HCT116 (cell line): ENCODE data around the gene GALNT18. TPM values are rescaled to one million over a fixed set of nuclear protein-coding genes. Genes with fewer than 3 reads are reported as not detected.

Experiments
- ATAC-seq: fragments of 200-7000 bp; cut with Tn5 transposase; 2 replicates; pipeline ENCODE4 v1.9.1; 2020; ENCODE audit warnings: mild to moderate bottlenecking, moderate library complexity
- BruUV-seq: library from RNA; stranded (reverse); fragments of 400-500 nt; replicated peaks from 2 replicates; lab custom pipeline; 2021; lab: Mats Ljungman, UMichigan
- CTCF ChIA-PET: fragments of 300-600 bp; sonication (Branson Sonifier 250); formaldehyde crosslinking; loops from one replicate; lab custom pipeline; 2021; ENCODE audit warnings: antibody characterized with exemption; lab: Charles Lee
- POLR2A ChIA-PET: fragments of 300-600, 350-600 bp; sonication (Branson Sonifier 250); formaldehyde crosslinking; loops from one replicate; lab custom pipeline; 2021; ENCODE audit warnings: antibody characterized with exemption; lab: Charles Lee
- RAD21 ChIA-PET, 2 experiments: fragments of 300-600 bp; sonication (Branson Sonifier 250); formaldehyde crosslinking; loops; one replicate each; lab custom pipeline; 2023; ENCODE audit warnings: low total read pairs in 2 of 2; ENCODE audit not compliant: uncharacterized antibody in 2 of 2, unreplicated experiment in 2 of 2, low non-redundant PET in 1 of 2; lab: Charles Lee
- DNase-seq: peaks from one replicate; pipeline ENCODE4 v3.0.0-alpha.2; 2010; ENCODE audit warnings: low read depth, low spot score
- H2AFZ ChIP-seq: fragments of 200-600 bp; shearing (Covaris generic), sonication (generic); 2 replicates; pipeline ENCODE4 v1.6.1; 2017; ENCODE audit warnings: low read depth, mixed run types, mixed read lengths, antibody characterized with exemption, low read length; ENCODE audit not compliant: poor library complexity, severe bottlenecking
- H3K27ac ChIP-seq: 2 replicates; pipeline ENCODE4 v1.5.1; 2012; ENCODE audit warnings: low read depth, low read length
- H3K27me3 ChIP-seq: fragments of 200-600 bp; sonication (generic); 2 replicates; pipeline ENCODE4 v1.6.1; 2016; ENCODE audit warnings: mixed run types, low read length, mixed read lengths; ENCODE audit not compliant: insufficient read depth
- H3K36me3 ChIP-seq, 2 experiments: fragments of 200-500 bp in 1 of 2; fragments of 200-600 bp in 1 of 2; sonication (Bioruptor generic) in 1 of 2; sonication (generic) in 1 of 2; 2 replicates each; pipeline versions ENCODE4 v1.5.1 to v1.6.1; 2014 to 2016; ENCODE audit warnings: low read length in 2 of 2, inconsistent platforms in 1 of 2, mixed read lengths in 1 of 2, mixed run types in 1 of 2; ENCODE audit not compliant: insufficient read depth in 2 of 2, control insufficient read depth in 1 of 2
- H3K4me1 ChIP-seq, 2 experiments: fragments of 200-600 bp in 1 of 2; sonication (generic) in 1 of 2; 2 replicates each; pipeline versions ENCODE4 v1.5.1 to v1.6.1; 2012 to 2017; ENCODE audit warnings: low read length in 2 of 2, inconsistent platforms in 1 of 2, mild to moderate bottlenecking in 1 of 2, mixed read lengths in 1 of 2, mixed run types in 1 of 2, moderate library complexity in 1 of 2; ENCODE audit not compliant: insufficient read depth in 2 of 2, control insufficient read depth in 1 of 2
- H3K4me2 ChIP-seq: fragments of 200-600 bp; sonication (generic); 2 replicates; pipeline ENCODE4 v1.6.1; 2017; ENCODE audit warnings: mixed run types, low read length, mixed read lengths
- H3K4me3 ChIP-seq, 2 experiments: fragments of 200-600 bp in 1 of 2; sonication (generic) in 1 of 2; replicated peaks in 1 of 2; 2 replicates each; pipeline ENCODE4 v1.5.1; 2011 to 2016; ENCODE audit warnings: low read length in 2 of 2, control low read depth in 1 of 2, low read depth in 1 of 2, mild to moderate bottlenecking in 1 of 2, mixed read lengths in 1 of 2, mixed run types in 1 of 2
- H3K79me2 ChIP-seq: fragments of 200-600 bp; sonication (generic); 2 replicates; pipeline ENCODE4 v1.6.1; 2017; ENCODE audit warnings: mild to moderate bottlenecking, mixed run types, low read length, moderate library complexity, mixed read lengths; ENCODE audit not compliant: insufficient read depth
- H3K9ac ChIP-seq: fragments of 200-600 bp; sonication (generic); 2 replicates; pipeline ENCODE4 v1.6.1; 2016; ENCODE audit warnings: low read length, mixed read lengths
- H3K9me2 ChIP-seq: fragments of 200-600 bp; sonication (generic), shearing (Covaris generic); 2 replicates; pipeline ENCODE4 v1.6.1; 2017; ENCODE audit warnings: mixed run types, mild to moderate bottlenecking, moderate library complexity; ENCODE audit not compliant: insufficient read depth
- H3K9me3 ChIP-seq, 2 experiments: fragments of 200-500 bp in 1 of 2; fragments of 200-600 bp in 1 of 2; sonication (Bioruptor generic) in 1 of 2; sonication (generic) in 1 of 2; 2 replicates each; pipeline ENCODE4 v1.6.1; 2014 to 2017; ENCODE audit warnings: low read length in 2 of 2, mixed read lengths in 2 of 2, inconsistent platforms in 1 of 2, low read depth in 1 of 2, mild to moderate bottlenecking in 1 of 2, mixed run types in 1 of 2, moderate library complexity in 1 of 2; ENCODE audit not compliant: control insufficient read depth in 1 of 2, insufficient read depth in 1 of 2
- H4K20me1 ChIP-seq: fragments of 200-600 bp; sonication (generic), shearing (Covaris generic); 2 replicates; pipeline ENCODE4 v1.6.1; 2017; ENCODE audit warnings: mixed run types, mild to moderate bottlenecking, moderate library complexity; ENCODE audit not compliant: insufficient read depth
- ATF3 ChIP-seq: IDR thresholded peaks from 2 replicates; pipeline ENCODE4 v1.6.1; 2012
- CBX3 ChIP-seq: IDR thresholded peaks from 2 replicates; pipeline ENCODE4 v1.6.1; 2012; ENCODE audit warnings: low read depth
- CEBPB ChIP-seq: IDR thresholded peaks from 2 replicates; pipeline ENCODE4 v1.6.1; 2012; ENCODE audit warnings: low read depth
- EGR1 ChIP-seq: IDR thresholded peaks from 2 replicates; pipeline ENCODE4 v1.6.1; 2012; ENCODE audit warnings: low read depth
- ELF1 ChIP-seq: IDR thresholded peaks from 2 replicates; pipeline ENCODE4 v1.6.1; 2012; ENCODE audit warnings: low read depth, borderline replicate concordance
- EZH2 ChIP-seq: fragments of 200-600 bp; sonication (generic); IDR thresholded peaks from 2 replicates; pipeline ENCODE4 v1.6.1; 2017; ENCODE audit warnings: antibody characterized with exemption, mixed run types
- EZH2phosphoT487 ChIP-seq: fragments of 200-600 bp; IDR thresholded peaks from 2 replicates; pipeline ENCODE4 v1.6.1; 2018; ENCODE audit warnings: antibody characterized with exemption, borderline replicate concordance
- FOSL1 ChIP-seq: IDR thresholded peaks from 2 replicates; pipeline ENCODE4 v1.6.1; 2012; ENCODE audit warnings: low read depth
- JUND ChIP-seq: IDR thresholded peaks from 2 replicates; pipeline ENCODE4 v1.6.1; 2012
- MAX ChIP-seq: IDR thresholded peaks from 2 replicates; pipeline ENCODE4 v1.6.1; 2012
- REST ChIP-seq: IDR thresholded peaks from 2 replicates; pipeline ENCODE4 v1.6.1; 2012; ENCODE audit warnings: low read depth
- SIN3A ChIP-seq: IDR thresholded peaks from 2 replicates; pipeline ENCODE4 v1.6.1; 2012; ENCODE audit warnings: low read depth
- SP1 ChIP-seq: IDR thresholded peaks from 2 replicates; pipeline ENCODE4 v1.6.1; 2012; ENCODE audit warnings: low read depth
- SRF ChIP-seq: IDR thresholded peaks from 2 replicates; pipeline ENCODE4 v1.6.1; 2012; ENCODE audit warnings: low read depth
- YY1 ChIP-seq: IDR thresholded peaks from 2 replicates; pipeline ENCODE4 v1.6.1; 2011; ENCODE audit warnings: low read length, low read depth, moderate library complexity, mild to moderate bottlenecking; ENCODE audit not compliant: insufficient replicate concordance; ENCODE audit errors: extremely low read depth
- ZBTB33 ChIP-seq: IDR thresholded peaks from 2 replicates; pipeline ENCODE4 v1.6.1; 2011; ENCODE audit warnings: mild to moderate bottlenecking, low read length, moderate library complexity; ENCODE audit not compliant: insufficient replicate concordance; ENCODE audit errors: extremely low read depth
- ZFX ChIP-seq: fragments of 450-650 bp; IDR thresholded peaks from 2 replicates; pipeline ENCODE4 v1.6.1; 2017
- ZNF274 ChIP-seq: fragments of 200-500 bp; sonication (Bioruptor generic); IDR thresholded peaks from 2 replicates; pipeline ENCODE4 v1.6.1; 2014; ENCODE audit warnings: mild to moderate bottlenecking, low read depth, low read length, inconsistent platforms
- intact Hi-C: fragments of 100-400 bp; cut with micrococcal nuclease; formaldehyde crosslinking; loops from 2 replicates; pipeline ENCODE4 v1.10.0; 2022
- total RNA-seq: library from RNA; stranded (reverse); gene quantifications from one replicate; pipeline ENCODE4 v1.2.1, GENCODE V29; 2021; ENCODE audit not compliant: unreplicated experiment

The GALNT18 gene
- total RNA-seq, 1 experiment from 2014 or later: 19.9 TPM

GRCh38 chr11:11391169-11391568 lies 230.6 kb downstream of the GALNT18 start:
- Histone ChIP-seq H3K4me1 (peaks cover 13 to 28% of the 10 kb centered on the region in 2 experiments; a peak in 3 of 4 replicates), H3K36me3 (no peaks in the 10 kb centered on the region), H4K20me1 (no peaks in the 10 kb centered on the region), H2AFZ (no peak overlapping the region), H3K4me2 (no peak overlapping the region), H3K79me2 (no peaks in the 10 kb centered on the region), H3K27ac (no peak overlapping the region), H3K9ac (no peak overlapping the region), H3K9me2 (no peaks in the 10 kb centered on the region), H3K27me3 (no peaks in the 10 kb centered on the region), H3K9me3 (no peaks in the 10 kb centered on the region), H3K4me3 (no peak overlapping the region)
- no peak for DNase-seq
- CTCF ChIA-PET: no interaction called here
- no TSS peak for BruUV-seq
- ATAC-seq: no peak
- intact Hi-C loops: no loop called here
- RAD21 ChIA-PET: no interaction called here
- POLR2A ChIA-PET: no interaction called here
- TF ChIP-seq ZNF274: no peak
- TF ChIP-seq EZH2: no peak
- no peak for TF ChIP-seq YY1
- no peak for TF ChIP-seq SIN3A
- no peak for TF ChIP-seq ELF1
- no peak for TF ChIP-seq SP1
- no peak for TF ChIP-seq FOSL1
- no peak for TF ChIP-seq CBX3
- no peak for TF ChIP-seq ZFX
- TF ChIP-seq CEBPB: no peak
- TF ChIP-seq EGR1: no peak
- TF ChIP-seq JUND: no peak
- TF ChIP-seq SRF: no peak
- TF ChIP-seq EZH2phosphoT487: no peak
- no peak for TF ChIP-seq REST
- no peak for TF ChIP-seq ZBTB33
- TF ChIP-seq ATF3: no peak
- TF ChIP-seq MAX: no peak
